ENCODE data around the gene ANKK1.

DNA sequence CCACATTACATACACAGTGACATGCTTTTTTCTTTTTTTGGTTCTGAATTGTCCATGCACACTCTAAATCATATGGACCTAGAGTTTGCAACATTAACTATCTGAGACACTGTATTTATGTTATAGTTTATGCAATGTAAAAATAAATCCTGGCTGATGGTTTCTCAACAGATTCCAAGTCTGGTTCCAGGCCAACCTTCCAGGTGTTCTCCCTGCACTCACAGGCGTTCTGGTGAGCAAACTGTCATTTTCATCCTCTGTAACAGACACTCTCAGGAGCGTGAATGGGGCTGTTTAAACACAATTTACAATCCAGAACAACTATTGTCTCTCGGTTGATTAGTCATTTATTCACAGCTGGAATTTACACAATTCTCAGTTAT, 36.5 kb upstream of the ANKK1 start:
- TF ChIP-seq POLR2A (IDR thresholded peaks at IDR 0.05; ENCODE audit: low read depth, low read length) (no peak), POLR2AphosphoS5 (IDR thresholded peaks at IDR 0.05; ENCODE audit: low read depth, low read length) (no peak), TAF1 (IDR thresholded peaks at IDR 0.05; ENCODE audit: borderline replicate concordance, low read depth, low read length) (no peak)
